GM12875 (cell line): Measurements from ENCODE around the gene FNDC3B.
"Not testable (repeated sequence)": the region's sequence is repeated elsewhere in the genome, so short reads cannot be mapped to it uniquely, and the experiment has no call there.

Experiments
- H3K4me3 ChIP-seq: one replicate; pipeline ENCODE4 v1.5.1; 2011; ENCODE audit warnings: low read depth, low read length, control low read depth
- CTCF ChIP-seq: IDR thresholded peaks from 2 replicates; pipeline ENCODE4 v1.5.1; 2011; ENCODE audit warnings: low read depth, mild to moderate bottlenecking, control low read depth, inconsistent platforms, low read length, moderate library complexity, borderline replicate concordance; ENCODE audit not compliant: insufficient read depth

The FNDC3B gene

GRCh38 chr3:172040981-172041963 is 1.9 kb downstream of the FNDC3B start:
- TF ChIP-seq CTCF = no peak
- peak overlapping the region; percentile 97 for H3K4me3 ChIP-seq

GRCh38 chr3:172042136-172042662 is 2.8 kb downstream of the FNDC3B start:
- TF ChIP-seq CTCF = no peak
- no peak overlapping the region for H3K4me3 ChIP-seq

- not testable (repeated sequence) for H3K4me3 ChIP-seq
Observed at GRCh38 chr3:172042663-172043179, 3.3 kb downstream of the FNDC3B start.

GRCh38 chr3:172043233-172043632 is 3.9 kb downstream of the FNDC3B start:
- no peak for TF ChIP-seq CTCF
- no peak overlapping the region for H3K4me3 ChIP-seq

GRCh38 chr3:172043766-172044165 is 4.4 kb downstream of the FNDC3B start:
- no peak for TF ChIP-seq CTCF
- H3K4me3 ChIP-seq = no peak overlapping the region

GRCh38 chr3:172044833-172045585 is 5.6 kb downstream of the FNDC3B start:
- no peak for TF ChIP-seq CTCF

GRCh38 chr3:172046268-172046915 is 7.0 kb downstream of the FNDC3B start:
- TF ChIP-seq CTCF = no peak
- H3K4me3 ChIP-seq = no peak overlapping the region

More at GRCh38 chr3:172044833-172045585, 5.6 kb downstream of the FNDC3B start:
- H3K4me3 ChIP-seq = no peak overlapping the region
